Hippocampal formation (tissue), 2 donors: Measurements from ENCODE around the gene PRDM11.
"Not testable (repeated sequence)": the region's sequence is repeated elsewhere in the genome, so short reads cannot be mapped to it uniquely, and the experiment has no call there.

ENCODE experiments used
- DNase-seq, 2 donors: peaks; one replicate each; lab custom pipeline; 2025; lab: John Stamatoyannopoulos, UW

Gene PRDM11

GRCh38 chr11:45146072-45147016 lies at the start of gene PRDM11:
Gene PRDM11 (plus strand): TSS chr11:45146639. CDS start chr11:45181767, 35,128 bp downstream.
- DNase-seq: peak; percentile 42 to 52

- no peak for DNase-seq
These were observed 48.5 kb upstream of the PRDM11 start for GRCh38 chr11:45097721-45098493.

- DNase-seq: no peak
These were observed 47.5 kb upstream of the PRDM11 start for GRCh38 chr11:45098929-45099328.

- DNase-seq: no peak
These were observed 46.1 kb upstream of the PRDM11 start for GRCh38 chr11:45100339-45100738.

- DNase-seq: no peak
These were observed 44.1 kb upstream of the PRDM11 start for GRCh38 chr11:45102361-45102809.

GRCh38 chr11:45102810-45103621 lies 43.4 kb upstream of the PRDM11 start:
- peak; percentile 34 to 40 for DNase-seq

GRCh38 chr11:45104006-45104789 lies 42.2 kb upstream of the PRDM11 start:
- no peak for DNase-seq

GRCh38 chr11:45104790-45105084 lies 41.7 kb upstream of the PRDM11 start:
- no peak for DNase-seq

GRCh38 chr11:45105233-45105983 lies 41.0 kb upstream of the PRDM11 start:
- DNase-seq: peak; percentile 45 to 57

GRCh38 chr11:45105984-45106375 lies 40.5 kb upstream of the PRDM11 start:
- DNase-seq: no peak

- no peak for DNase-seq
These were observed 40.0 kb upstream of the PRDM11 start for GRCh38 chr11:45106440-45106839.

GRCh38 chr11:45107029-45107428 lies 39.4 kb upstream of the PRDM11 start:
- DNase-seq: no peak

- DNase-seq: no peak
These were observed 38.1 kb upstream of the PRDM11 start for GRCh38 chr11:45108070-45109064.

- no peak for DNase-seq
These were observed 37.0 kb upstream of the PRDM11 start for GRCh38 chr11:45109400-45109799.

GRCh38 chr11:45110562-45110961 lies 35.9 kb upstream of the PRDM11 start:
- DNase-seq: peak in 1 of 2 donors; percentile 67

GRCh38 chr11:45113807-45114206 lies 32.6 kb upstream of the PRDM11 start:
- DNase-seq: no peak

- DNase-seq: not testable (repeated sequence)
These were observed 18.6 kb upstream of the PRDM11 start for GRCh38 chr11:45127836-45128235.

- no peak for DNase-seq
These were observed 12.6 kb upstream of the PRDM11 start for GRCh38 chr11:45133878-45134277.

GRCh38 chr11:45141171-45141570 lies 5.3 kb upstream of the PRDM11 start:
- no peak for DNase-seq
